Spleen (tissue), 7 donors: ENCODE data around the gene MAPK10.

Experiments used
- POLR2A ChIP-seq, 3 donors: fragments of 450-650 bp; IDR thresholded peaks; one replicate each; pipeline ENCODE4 v1.5.1; 2017; ENCODE audit warnings: antibody characterized with exemption in 3 of 3, mild to moderate bottlenecking in 1 of 3
- POLR2AphosphoS5 ChIP-seq, 3 donors: sonication (generic); formaldehyde crosslinking; IDR thresholded peaks; one replicate each; pipeline ENCODE4 v1.5.1; 2017; ENCODE audit warnings: antibody characterized with exemption in 3 of 3
- TF ChIP-seq, protein P1 (sequence below), 11 experiments: fragments of 200-600 bp in 7 of 11; fragments of 450-650 bp in 4 of 11; sonication (generic) in 4 of 11; IDR thresholded peaks in 8 of 11; conservative IDR thresholded peaks in 3 of 11; 1 replicate in 7 of 11; 2 replicates in 4 of 11; pipeline versions ENCODE4 v1.4.0 to v1.8.0; 2016 to 2021; ENCODE audit warnings: antibody characterized with exemption in 11 of 11, inconsistent platforms in 4 of 11, mild to moderate bottlenecking in 1 of 11
- donor health status: DM: no; HTN: no; CAD: no; lungs with moderate emphysema.
- donor health status: DM: no; HTN: no; CAD: no.
- donor health status: DM: no; HTN: no; CAD: no.

DNA sequence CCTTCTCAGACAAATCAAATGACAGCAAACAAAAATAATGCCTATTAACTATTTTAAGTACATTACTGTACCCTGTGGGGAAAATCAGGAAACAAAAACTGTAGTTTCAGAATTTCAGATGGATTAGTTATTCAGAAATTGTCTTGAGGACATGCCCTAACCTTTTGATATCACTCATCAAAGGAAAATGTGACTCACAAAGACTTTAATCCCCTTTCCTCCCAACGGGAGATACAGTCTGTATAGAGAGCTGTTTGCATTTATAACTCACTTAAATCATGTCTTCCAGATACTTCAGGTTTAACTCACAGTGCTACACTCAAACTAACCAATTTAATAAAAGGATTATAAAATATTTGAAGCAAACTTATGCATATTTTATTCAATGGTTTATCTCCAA, 304.0 kb downstream of the MAPK10 start:
- TF ChIP-seq, protein P1, sequence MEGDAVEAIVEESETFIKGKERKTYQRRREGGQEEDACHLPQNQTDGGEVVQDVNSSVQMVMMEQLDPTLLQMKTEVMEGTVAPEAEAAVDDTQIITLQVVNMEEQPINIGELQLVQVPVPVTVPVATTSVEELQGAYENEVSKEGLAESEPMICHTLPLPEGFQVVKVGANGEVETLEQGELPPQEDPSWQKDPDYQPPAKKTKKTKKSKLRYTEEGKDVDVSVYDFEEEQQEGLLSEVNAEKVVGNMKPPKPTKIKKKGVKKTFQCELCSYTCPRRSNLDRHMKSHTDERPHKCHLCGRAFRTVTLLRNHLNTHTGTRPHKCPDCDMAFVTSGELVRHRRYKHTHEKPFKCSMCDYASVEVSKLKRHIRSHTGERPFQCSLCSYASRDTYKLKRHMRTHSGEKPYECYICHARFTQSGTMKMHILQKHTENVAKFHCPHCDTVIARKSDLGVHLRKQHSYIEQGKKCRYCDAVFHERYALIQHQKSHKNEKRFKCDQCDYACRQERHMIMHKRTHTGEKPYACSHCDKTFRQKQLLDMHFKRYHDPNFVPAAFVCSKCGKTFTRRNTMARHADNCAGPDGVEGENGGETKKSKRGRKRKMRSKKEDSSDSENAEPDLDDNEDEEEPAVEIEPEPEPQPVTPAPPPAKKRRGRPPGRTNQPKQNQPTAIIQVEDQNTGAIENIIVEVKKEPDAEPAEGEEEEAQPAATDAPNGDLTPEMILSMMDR (IDR thresholded peaks at IDR 0.05 in 8 of 11, conservative IDR thresholded peaks at IDR 0.05 in 3 of 11): no peak
- TF ChIP-seq POLR2A (IDR thresholded peaks at IDR 0.05): no peak
- no peak for TF ChIP-seq POLR2AphosphoS5 (IDR thresholded peaks at IDR 0.05)
